Measurements from ENCODE around the gene HS3ST6.

The HS3ST6 gene

DNA sequence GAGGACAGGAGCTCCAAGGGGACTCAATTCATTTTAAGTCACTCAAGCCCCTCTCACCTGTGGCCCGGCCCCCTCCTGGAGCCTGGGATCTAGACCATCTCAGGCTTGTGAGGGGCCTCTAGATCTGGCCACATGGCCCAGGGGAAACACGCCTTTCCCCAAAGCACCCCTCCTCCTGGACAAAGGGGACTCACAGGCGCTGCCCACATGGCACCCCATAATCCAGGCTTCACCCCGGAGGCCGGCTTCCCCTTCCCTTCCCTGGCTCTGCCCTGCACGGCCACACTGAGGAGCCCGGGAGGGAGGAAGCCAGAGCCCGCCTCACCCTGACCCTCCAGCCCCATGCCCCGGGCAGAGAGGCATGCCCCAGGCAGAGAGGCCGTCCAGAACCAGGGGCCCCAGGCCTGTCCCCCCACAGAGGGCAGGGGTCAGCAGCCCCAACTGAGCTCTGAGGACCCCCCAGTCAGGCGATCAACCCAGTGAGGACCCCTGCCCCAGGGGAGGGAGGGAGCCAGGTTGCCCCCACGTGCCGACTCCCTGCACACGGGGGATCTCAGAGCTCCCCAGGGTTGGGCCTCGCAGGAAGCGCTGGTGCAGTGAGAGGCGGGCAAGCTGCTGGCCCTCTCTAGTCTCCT, 10.9 kb downstream of the HS3ST6 start:
- no peak for DNase-seq (ENCODE audit: low read depth in 1 of 2, low spot score in 1 of 2)
- no peak for TF ChIP-seq GABPA (IDR thresholded peaks at IDR 0.05; ENCODE audit: low read depth)
- TF ChIP-seq, protein P1, sequence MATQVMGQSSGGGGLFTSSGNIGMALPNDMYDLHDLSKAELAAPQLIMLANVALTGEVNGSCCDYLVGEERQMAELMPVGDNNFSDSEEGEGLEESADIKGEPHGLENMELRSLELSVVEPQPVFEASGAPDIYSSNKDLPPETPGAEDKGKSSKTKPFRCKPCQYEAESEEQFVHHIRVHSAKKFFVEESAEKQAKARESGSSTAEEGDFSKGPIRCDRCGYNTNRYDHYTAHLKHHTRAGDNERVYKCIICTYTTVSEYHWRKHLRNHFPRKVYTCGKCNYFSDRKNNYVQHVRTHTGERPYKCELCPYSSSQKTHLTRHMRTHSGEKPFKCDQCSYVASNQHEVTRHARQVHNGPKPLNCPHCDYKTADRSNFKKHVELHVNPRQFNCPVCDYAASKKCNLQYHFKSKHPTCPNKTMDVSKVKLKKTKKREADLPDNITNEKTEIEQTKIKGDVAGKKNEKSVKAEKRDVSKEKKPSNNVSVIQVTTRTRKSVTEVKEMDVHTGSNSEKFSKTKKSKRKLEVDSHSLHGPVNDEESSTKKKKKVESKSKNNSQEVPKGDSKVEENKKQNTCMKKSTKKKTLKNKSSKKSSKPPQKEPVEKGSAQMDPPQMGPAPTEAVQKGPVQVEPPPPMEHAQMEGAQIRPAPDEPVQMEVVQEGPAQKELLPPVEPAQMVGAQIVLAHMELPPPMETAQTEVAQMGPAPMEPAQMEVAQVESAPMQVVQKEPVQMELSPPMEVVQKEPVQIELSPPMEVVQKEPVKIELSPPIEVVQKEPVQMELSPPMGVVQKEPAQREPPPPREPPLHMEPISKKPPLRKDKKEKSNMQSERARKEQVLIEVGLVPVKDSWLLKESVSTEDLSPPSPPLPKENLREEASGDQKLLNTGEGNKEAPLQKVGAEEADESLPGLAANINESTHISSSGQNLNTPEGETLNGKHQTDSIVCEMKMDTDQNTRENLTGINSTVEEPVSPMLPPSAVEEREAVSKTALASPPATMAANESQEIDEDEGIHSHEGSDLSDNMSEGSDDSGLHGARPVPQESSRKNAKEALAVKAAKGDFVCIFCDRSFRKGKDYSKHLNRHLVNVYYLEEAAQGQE (IDR thresholded peaks at IDR 0.05; ENCODE audit: insufficient replicate concordance, low read depth): no peak
- TF ChIP-seq, protein P2, sequence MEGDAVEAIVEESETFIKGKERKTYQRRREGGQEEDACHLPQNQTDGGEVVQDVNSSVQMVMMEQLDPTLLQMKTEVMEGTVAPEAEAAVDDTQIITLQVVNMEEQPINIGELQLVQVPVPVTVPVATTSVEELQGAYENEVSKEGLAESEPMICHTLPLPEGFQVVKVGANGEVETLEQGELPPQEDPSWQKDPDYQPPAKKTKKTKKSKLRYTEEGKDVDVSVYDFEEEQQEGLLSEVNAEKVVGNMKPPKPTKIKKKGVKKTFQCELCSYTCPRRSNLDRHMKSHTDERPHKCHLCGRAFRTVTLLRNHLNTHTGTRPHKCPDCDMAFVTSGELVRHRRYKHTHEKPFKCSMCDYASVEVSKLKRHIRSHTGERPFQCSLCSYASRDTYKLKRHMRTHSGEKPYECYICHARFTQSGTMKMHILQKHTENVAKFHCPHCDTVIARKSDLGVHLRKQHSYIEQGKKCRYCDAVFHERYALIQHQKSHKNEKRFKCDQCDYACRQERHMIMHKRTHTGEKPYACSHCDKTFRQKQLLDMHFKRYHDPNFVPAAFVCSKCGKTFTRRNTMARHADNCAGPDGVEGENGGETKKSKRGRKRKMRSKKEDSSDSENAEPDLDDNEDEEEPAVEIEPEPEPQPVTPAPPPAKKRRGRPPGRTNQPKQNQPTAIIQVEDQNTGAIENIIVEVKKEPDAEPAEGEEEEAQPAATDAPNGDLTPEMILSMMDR (IDR thresholded peaks at IDR 0.05; ENCODE audit: insufficient read depth, low read length): no peak
- TF ChIP-seq POLR2AphosphoS5 (IDR thresholded peaks at IDR 0.05; ENCODE audit: low read depth): no peak
- TF ChIP-seq SPI1 (IDR thresholded peaks at IDR 0.05; ENCODE audit: borderline replicate concordance, low read depth): no peak
- Histone ChIP-seq H3K27ac (replicated peaks) (no peak overlapping the region), H3K4me3 (replicated peaks; ENCODE audit: insufficient read depth, low read length) (no peak overlapping the region), H3K27me3 (ENCODE audit: insufficient read depth, poor library complexity, severe bottlenecking) (peaks cover 32% of the 10 kb centered on the region)

DNA sequence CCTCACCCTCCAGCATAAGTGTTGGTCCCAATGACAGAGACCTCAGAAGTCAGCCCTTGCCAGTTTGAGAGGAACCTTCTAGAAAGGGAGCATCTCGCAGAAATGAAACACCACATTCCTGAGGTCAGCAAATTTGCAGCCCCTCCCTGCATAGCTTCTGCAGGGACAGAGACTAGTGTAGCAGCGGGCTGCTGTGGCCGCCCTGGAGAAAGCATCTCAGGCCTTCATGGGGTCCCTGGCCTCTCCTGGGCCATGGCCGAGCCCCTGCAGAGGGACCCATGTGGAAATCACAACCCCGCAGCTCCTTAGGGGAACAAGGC, 11.4 kb downstream of the HS3ST6 start:
- TF ChIP-seq, protein P2 (IDR thresholded peaks at IDR 0.05; ENCODE audit: insufficient read depth, low read length): no peak
- TF ChIP-seq GABPA (IDR thresholded peaks at IDR 0.05; ENCODE audit: low read depth): no peak
- TF ChIP-seq, protein P1 (IDR thresholded peaks at IDR 0.05; ENCODE audit: insufficient replicate concordance, low read depth): no peak
- TF ChIP-seq SPI1 (IDR thresholded peaks at IDR 0.05; ENCODE audit: borderline replicate concordance, low read depth): no peak
- TF ChIP-seq POLR2AphosphoS5 (IDR thresholded peaks at IDR 0.05; ENCODE audit: low read depth): no peak
- peaks cover 32% of the 10 kb centered on the region for H3K27me3 ChIP-seq (ENCODE audit: insufficient read depth, poor library complexity, severe bottlenecking)
- DNase-seq (ENCODE audit: low read depth in 1 of 2, low spot score in 1 of 2): no peak
- no peak overlapping the region for H3K4me3 ChIP-seq (replicated peaks; ENCODE audit: insufficient read depth, low read length)
- H3K27ac ChIP-seq (replicated peaks): no peak overlapping the region

DNA sequence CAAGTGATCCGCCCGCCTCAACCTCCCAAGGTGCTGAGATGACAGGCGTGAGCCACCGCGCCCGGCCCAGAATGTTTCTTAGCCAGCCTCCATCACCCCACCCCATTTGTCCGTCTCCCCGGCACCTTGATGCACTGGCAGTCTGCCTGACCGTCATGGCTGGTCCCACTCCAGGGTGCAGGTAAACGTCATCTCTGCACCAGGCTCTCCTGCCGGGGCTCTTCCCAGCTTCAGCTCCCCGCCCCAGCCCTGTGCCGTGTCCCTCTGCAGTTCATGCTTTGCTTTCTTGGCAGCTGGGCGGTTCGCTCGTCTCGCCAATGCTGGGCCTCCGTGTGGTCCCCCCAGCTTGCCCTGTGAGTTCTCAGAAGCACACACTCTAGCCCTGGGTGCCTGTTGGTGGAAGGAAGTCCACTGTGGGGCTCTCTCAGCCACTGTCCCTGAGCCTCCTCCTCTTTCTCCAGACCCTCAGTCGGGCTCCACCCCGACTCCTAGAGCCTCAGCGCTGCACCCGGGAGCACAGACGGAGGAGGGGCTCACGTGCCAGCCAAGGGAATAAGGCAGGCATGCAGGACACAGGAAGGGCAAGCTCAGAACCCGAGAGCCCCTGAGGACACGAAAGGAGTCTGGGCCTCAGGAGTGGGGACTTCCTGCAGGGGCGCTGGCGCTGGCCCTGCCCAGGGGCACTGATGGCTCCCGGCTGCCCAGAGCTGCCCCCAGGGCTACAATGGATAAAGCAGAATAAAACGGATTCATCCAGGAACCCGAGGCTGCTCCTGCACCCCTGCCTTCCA, 12.0 kb downstream of the HS3ST6 start:
- no peak for DNase-seq (ENCODE audit: low read depth in 1 of 2, low spot score in 1 of 2)
- peaks cover 32% of the 10 kb centered on the region for H3K27me3 ChIP-seq (ENCODE audit: insufficient read depth, poor library complexity, severe bottlenecking)
- no peak for TF ChIP-seq SPI1 (IDR thresholded peaks at IDR 0.05; ENCODE audit: borderline replicate concordance, low read depth)
- no peak for TF ChIP-seq POLR2AphosphoS5 (IDR thresholded peaks at IDR 0.05; ENCODE audit: low read depth)
- H3K4me3 ChIP-seq (replicated peaks; ENCODE audit: insufficient read depth, low read length): no peak overlapping the region
- H3K27ac ChIP-seq (replicated peaks): no peak overlapping the region

All from HL-60 (cell line).